GM18873 (cell line): ENCODE measurements around the gene CPB1.
"Not testable (repeated sequence)": the region's sequence is repeated elsewhere in the genome, so short reads cannot be mapped to it uniquely, and the experiment has no call there.

Experiments used
- ATAC-seq: cut with Tn5 transposase; IDR thresholded peaks from one replicate; pipeline ENCODE4 v1.9.1; 2021; ENCODE audit warnings: mild to moderate bottlenecking, moderate library complexity, moderate number of reproducible peaks; ENCODE audit not compliant: unreplicated experiment, low FRiP score

Gene CPB1

DNA sequence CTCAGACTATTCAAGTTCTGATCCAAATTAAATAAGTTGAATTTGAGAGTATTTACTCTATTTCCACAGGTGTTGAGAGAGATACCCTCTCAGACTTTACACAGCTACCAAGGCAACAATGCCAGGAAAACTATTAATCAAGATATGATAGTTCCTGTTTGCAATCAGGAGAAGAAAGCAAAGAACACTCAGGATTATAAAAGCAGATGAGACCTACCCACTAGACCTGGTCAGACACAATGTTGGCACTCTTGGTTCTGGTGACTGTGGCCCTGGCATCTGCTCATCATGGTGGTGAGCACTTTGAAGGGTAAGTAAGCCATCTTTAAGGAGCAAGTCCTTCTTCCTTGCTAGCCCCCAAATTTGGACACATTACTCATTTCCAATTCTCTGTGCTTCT lies at the start of gene CPB1:
Gene CPB1 (plus strand): TSS at position 227 of the 400 bp plus-strand sequence. CDS start 13 bp downstream, at position 240.
- ATAC-seq = no peak

DNA sequence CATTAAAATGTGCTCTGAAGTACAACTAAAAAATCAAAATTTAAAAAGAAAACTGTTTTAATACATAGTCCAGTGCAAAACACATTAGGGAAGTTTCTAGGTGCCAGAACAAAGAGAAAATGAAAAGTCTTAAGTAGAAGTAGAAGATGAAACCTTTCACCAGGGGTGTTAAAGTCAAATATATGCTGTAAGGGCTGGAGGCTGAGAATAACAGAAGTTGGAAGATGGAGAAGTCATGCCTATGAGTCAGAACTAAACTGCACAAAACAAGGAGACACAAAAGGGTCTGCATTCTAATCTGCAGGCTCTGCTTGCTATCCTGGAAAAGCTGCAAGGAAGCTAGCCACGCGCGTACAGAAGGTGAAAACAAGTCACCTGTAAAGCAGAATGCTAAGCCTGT lies 48.7 kb upstream of the CPB1 start:
- no peak for ATAC-seq

DNA sequence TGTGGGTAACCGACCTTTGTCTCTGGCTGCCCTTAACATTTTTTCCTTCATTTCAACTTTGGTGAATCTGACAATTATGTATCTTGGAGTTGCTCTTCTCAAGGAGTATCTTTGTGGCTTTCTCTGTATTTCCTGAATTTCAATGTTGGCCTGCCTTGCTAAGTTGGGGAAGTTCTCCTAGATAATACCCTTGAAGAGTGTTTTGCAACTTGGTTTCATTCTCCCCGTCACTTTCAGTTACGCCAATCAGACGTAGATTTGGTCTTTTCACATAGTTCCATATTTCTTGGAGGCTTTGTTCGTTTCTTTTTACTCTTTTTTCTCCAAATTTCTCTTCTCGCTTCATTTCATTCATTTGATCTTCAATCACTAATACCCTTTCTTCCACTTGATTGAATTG lies 42.6 kb upstream of the CPB1 start:
- not testable (repeated sequence) for ATAC-seq

DNA sequence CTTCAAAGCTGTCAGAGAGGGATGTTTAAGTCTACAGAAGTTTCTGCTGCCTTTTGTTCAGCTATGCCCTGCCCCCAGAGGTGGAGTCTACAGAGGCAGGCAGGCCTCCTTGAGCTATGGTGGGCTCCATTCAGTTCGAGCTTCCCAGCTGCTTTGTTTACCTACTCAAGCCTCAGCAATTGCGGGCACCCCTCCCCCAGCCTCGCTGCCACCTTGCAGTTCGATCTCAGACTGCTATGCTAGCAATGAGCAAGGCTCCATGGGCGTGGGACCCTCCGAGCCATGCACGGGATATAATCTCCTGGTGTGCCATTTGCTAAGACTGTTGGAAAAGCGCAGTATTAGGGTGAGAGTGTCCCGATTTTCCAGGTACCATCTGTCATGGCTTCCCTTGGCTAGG lies 41.5 kb upstream of the CPB1 start:
- not testable (repeated sequence) for ATAC-seq

DNA sequence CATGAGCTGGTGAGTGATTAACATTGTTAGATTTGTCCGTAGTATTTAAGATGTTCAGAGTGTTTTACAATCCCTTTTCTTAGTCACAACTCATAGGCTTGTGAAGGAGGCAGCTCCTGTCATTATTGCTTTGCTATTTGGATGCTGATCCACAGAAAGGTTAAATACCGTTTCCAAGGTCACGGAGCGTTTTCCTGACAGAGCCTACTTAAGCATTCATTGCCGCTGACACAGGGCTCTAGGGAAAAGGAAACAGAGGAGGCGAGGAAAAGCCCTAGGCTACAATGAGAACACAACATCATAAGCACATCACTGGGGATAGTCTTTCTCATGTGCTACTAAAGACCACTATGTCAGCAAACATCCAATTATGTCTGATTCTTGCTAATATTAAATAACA lies 38.5 kb upstream of the CPB1 start:
- no peak for ATAC-seq

DNA sequence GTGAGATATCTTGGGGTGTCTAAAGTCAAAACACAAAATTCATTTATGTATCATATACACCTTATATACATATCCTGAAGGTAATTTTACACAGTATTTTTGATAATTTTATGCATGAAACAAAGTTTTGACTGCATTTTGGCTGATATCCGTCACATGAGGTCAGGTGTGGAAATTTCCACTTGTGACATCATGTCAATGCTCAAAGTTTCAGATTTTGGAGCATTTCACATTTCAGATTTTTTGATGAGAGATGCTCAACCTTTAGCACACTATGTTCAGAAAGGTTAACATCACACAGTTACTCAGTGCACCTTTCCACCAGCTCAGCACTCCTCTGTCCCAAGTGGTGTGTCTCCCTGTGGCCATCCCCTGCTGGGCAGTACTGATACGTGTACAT lies 37.7 kb upstream of the CPB1 start:
- ATAC-seq = no peak

DNA sequence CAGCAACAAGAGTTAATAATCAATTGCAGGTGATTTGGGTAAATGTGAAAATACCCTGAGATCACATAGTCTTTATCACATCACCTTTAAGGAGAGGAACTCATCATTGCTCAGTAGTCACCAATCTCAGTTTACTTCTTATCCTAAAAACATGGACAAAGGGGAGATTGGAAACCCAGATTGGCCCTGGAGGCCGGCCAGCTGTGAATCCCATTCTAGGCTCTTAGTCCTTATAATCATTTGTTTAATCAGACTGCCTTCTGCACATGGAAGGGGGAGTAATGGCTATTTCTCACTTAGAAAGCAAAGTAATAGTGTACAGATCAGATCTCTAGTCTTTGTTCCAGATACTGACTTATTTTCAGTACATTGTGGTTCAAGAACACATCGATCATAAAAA lies 37.2 kb upstream of the CPB1 start:
- no peak for ATAC-seq

DNA sequence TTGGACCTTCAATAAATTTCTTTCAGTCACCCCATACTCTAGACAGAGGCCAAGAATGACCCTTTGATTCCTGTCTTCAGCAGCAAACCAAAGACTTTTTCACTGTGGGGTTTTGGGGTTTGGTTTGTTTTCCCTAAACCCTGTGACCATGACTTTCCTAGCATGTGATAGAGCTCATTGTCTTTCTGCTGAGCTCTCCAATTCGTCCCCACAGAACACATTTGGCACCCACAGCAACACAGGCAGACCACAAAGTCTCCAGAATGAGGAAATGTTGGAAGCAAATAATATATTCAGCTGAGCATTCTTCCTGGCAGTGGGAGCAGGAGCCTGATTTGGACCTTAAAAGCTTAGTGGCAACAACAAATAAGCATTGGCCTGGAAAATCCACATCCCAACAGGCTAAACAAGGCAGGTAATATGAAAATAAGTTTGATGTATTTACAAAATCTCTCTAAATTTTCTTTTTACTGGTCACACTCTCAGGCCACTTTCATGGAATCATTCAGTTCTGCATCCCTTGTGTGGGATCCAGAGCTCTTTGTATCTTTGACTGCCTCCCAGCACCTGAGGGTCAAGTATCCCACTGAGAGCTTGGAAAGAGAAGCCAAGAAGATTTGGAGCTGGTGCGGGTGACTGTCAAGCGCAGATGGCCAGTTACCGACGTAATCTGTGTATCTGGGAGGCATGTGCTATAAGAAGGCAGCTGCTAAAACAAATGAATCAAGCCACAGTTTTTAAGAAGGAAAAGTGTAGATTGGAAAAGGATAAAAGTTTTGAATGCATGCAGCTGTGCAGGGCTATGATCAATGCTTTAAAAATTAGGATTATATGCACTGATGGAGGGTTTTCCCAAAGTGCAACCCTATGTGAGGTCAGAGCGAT lies 36.5 kb upstream of the CPB1 start:
- ATAC-seq = no peak

DNA sequence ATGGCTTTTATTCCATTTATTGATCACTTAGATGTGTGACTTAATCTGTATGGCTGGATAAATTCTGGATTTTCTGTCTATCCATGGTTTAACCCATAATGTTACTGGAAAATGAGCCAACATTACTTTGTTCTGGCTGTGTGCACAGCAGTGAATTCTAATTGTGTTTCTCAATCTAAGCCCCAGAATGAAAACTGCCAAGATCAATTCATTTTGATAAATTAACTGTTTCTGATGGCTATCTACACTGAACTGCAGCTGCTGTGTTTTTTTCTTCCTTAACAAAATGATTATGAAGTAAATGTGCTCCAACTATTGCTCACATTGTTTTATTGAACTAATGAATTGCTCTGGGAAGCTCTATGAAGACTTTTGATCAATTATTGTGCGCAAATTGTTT lies 35.7 kb upstream of the CPB1 start:
- no peak for ATAC-seq

DNA sequence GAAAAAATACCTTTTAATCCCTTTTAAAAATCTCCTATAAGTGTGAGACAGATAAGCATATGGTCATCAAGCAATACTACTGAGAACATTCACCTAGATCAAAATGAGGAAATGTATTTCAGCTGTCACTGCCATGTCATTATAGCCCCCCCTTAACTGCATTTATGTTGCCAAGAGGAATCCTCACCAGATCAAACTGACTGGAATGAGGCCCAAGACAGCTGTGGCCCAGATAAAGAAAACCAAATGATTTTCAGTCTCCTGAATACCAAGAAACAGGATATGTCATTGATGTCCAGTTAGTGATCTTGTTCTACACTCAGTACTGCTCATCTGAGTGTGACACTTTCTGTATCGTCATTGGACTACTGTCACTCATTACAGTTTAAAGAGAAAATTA lies 35.1 kb upstream of the CPB1 start:
- no peak for ATAC-seq

DNA sequence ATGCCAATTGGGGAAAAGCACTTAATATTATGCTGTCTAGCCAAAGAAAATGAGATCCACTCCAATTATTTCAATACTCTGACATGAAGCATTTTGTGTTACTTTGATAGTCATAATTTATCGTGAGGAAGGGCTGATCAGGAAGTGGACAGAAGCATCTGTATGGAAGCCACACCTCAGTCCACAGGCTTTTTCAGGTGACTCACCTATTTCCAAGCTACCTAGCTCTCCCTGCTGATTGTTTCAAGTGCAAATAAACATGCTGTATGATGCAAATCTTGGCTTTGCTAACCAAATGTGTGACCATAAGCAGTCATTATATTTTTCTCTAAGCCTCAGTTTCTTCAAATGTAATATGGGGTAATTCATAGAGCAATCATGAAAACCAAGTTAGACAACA lies 30.8 kb upstream of the CPB1 start:
- no peak for ATAC-seq

DNA sequence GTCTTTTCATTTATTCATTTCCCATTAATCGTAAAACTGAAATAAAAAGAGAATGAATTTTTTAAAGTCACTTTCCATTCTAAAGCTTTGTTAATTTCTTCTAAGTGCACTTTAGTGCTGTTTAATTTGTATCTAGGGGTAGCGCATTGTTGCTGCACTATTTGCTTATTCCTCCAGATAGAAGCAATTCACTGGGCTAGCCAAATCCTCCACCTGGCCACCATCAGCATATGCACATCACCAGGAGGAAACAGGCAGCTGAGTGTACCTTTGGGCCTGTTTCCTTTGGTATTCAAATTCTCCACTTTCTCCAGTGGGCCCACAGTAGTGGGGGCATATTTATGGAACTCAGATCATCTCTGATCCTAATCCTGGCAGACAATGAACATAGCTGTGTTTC lies 29.8 kb upstream of the CPB1 start:
- ATAC-seq = no peak

DNA sequence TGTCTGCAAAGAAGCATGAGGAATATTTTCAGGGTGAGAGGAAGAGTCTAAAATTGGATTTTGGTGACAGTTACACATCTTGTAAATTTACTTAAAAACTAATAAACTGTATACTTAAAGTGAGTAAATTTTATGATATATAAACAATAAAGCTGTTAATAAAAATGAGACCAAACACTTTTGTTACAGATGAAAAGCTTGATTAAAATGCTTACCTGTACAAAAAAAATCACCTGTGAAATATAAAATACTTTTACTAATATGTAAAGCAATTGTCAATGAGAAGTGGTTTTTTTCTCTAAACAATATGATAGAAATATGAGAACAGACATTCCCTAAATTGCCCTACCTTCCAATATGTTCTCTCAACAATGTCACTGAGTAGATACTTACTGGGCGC lies 27.2 kb upstream of the CPB1 start:
- no peak for ATAC-seq

DNA sequence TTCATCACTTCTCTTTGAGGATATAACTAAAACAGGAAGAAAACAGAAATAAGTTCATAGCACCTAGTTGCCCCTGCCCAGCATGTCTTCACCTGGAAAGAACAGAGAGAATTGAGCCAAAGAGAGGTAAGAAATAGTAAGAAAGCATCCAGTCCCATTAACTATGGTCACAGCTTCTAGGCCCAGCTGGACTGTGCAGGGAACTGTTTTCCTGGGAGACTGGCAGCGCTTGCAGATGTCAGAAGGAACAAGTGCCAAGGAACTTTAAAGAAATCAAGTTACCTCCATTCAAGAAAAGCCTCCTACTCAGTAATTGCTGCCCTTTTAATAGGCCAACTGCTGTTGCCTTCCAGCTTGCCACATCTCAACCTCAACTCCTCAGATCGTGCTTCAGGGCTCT lies 17.8 kb upstream of the CPB1 start:
- no peak for ATAC-seq

DNA sequence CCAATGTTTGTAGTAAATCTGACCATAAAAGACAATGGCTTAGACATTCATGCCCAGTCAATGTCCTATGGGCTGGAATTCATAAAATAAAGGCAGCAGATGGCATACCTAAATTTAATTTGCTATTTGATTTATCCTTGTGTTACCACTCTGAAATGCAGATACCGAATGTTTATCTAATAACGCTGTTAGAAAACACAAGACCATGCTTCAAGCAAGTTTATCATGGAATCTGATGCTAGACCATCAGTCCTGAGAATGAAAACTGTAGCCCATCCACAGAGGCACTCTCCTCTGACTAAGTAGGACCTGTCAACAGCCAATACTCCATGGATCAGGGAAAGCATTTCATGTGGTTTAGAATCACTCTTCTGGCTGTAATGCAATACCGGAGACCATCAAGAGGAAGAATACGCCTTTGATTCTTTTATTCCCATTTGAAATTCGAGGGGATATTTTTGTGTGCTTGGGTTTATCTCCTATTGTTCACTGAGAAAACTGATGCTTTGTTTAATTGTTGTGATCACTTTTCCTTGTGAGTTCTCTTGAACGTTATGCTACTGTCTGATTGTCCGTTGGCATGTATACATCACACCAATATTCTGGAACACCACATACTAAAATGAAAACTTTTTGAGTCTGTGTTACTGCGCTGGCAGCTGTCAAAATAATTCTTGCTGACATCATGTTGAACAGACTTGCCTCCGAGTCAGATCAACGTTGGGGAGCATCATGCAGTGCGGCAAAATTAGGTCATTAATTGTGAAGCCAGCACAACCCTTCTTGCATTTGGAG lies 12.1 kb upstream of the CPB1 start:
- ATAC-seq = no peak

DNA sequence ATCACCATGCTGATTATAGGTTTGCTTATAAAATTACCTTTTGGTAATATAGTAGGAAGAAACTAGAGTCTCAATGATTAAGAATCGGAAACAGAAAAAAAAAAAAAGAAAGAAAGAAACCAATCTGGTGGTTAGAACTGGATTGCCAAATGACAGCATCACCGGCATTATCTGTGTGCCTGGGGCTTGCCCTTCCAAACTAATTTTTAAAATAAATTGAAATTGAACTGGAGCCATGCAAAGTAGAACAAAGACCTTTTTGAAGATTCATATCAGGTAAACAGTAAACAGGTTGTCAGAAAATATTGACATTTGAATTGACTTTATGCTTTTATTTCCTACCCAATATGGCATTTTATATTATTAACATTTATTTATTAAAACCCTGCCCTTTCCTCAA lies 11.2 kb upstream of the CPB1 start:
- no peak for ATAC-seq

DNA sequence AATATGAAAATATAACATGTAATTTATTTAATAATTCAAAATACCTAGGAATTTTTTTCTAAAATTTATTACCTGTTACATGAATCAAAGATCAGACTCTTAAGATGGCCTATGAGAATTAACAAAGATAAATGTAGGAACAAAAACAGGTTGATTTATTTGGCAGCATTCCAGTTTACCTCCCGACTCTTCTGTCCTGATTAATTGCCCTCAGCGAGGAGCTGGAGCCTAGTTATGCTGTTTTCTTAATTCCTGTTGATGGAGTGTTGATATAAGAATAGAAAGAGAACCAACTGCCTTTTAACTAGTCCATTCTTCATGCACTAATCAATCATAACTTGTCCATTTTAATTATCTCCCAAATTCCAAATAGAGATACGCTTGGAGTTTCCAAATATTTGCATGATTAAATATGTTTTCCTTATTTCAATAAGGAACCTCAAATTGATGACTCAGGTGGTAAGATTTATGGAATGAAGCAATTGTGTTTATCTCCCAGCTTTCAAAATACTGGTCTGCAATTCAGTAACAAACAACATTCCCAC lies 10.6 kb upstream of the CPB1 start:
- ATAC-seq = no peak

DNA sequence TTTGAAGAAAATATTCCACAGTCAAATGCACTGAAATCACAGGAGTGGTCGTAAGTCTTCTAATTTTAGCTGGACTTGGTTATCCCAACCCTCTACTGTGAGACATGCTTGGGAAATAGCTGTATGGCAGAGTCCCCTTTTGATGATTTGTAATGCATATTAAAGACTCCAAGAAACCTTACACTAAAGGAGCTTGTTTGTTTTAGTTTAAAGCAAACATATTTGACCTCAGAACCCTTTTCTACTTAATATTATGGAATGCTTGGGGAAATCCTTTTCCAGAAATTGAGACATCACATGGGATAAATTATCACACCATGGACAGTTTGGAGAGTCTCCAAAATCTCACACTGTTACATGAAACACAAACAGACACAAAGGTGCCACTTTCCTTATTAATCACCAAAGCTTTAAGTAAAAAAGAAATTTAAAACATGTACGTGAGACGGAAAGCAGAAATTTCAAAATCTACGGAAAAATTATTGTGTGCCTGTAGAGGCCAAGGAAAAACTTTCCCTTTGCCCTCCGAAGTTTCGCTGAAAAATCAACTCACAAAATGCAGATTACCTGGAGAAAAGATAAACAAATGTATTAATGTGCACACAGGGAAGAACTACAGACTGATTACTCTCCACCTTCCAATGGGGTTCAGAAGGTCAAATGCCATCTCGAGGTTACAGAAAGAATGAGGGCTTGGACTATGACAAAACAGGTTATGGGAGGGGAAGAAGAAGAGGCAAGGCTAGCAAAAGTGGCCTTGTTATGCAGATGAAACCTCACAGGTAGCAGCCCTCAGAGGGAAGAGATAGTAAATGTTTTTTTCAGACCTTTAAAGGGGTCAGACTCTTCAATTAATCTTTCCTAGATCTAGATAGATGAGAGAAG lies 7.0 kb upstream of the CPB1 start:
- ATAC-seq = no peak

DNA sequence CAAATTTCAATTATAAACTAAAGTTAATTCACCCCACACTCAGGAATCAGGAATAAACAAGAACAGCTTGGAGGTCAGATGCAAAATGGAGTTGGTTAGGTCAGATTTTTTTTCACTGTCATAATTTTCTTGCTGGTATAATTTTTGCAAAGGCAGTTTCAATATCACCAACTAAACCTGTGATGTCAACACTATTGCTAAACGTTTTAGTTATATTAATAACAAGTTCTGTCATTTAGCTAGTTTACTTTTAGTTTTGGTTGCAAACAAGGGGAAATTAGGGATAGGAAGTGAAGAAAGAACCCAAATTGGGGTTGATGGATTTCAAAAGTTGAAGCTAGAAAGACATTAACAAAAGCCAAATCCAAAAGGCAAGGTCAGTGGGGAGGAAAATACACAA lies 4.6 kb upstream of the CPB1 start:
- ATAC-seq = no peak

DNA sequence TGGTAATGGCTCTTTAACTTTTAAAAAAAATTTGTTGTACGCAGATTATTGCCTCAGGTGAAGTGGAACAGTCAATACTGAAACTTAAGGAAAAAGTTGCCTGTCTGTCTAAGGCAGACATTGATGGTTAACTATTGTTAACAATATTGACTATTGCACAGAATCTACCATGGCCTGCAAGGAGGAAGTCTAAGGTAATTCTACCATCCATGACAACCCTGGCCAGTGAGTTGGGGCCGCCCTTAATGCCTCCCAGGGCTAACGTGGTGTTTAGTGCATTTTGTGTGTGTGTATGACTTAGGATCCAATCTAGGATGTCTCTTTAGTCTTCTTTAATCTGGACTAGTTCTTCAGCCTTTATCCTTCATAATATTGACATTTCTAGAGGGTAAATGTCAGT lies 2.1 kb upstream of the CPB1 start:
- ATAC-seq = no peak
